Bronchial epithelial cell (primary cell): ENCODE measurements around the gene DND1. TPM values are rescaled to one million over a fixed set of nuclear protein-coding genes. Genes with fewer than 3 reads are reported as not detected.
A peak's percentile ranks its signal among the peaks of the same experiment; 100 is the strongest.
"Not testable (repeated sequence)": the region's sequence is repeated elsewhere in the genome, so short reads cannot be mapped to it uniquely, and the experiment has no call there.

ENCODE experiments used
- DNase-seq: peaks from one replicate; pipeline ENCODE4 v3.0.0-alpha.2; 2010; ENCODE audit warnings: low read depth
- FAIRE-seq: peaks from 2 replicates; lab custom pipeline; 2011; peaks lifted over from hg19 to GRCh38; lab: Jason Lieb, UNC
- H3K27me3 ChIP-seq: 2 replicates; pipeline ENCODE4 v1.5.1; 2011; ENCODE audit warnings: low read length; ENCODE audit not compliant: control insufficient read depth, insufficient read depth
- H3K36me3 ChIP-seq: 2 replicates; pipeline ENCODE4 v1.5.1; 2011; ENCODE audit warnings: low read length; ENCODE audit not compliant: control insufficient read depth, insufficient read depth
- H3K4me3 ChIP-seq: 2 replicates; pipeline ENCODE4 v1.5.1; 2011; ENCODE audit warnings: mild to moderate bottlenecking, low read depth, low read length, control low read depth
- CTCF ChIP-seq: IDR thresholded peaks from 2 replicates; pipeline ENCODE4 v1.5.1; 2011; ENCODE audit warnings: mild to moderate bottlenecking, moderate library complexity, low read length, control low read depth, inconsistent platforms; ENCODE audit not compliant: insufficient read depth, severe bottlenecking
- total RNA-seq: library from RNA; depleted of rRNA; stranded (reverse); fragments of >200 nt; gene quantifications from 2 replicates; pipeline ENCODE4 v1.2.1, GENCODE V29; 2014

The DND1 gene
- total RNA-seq, 1 donor from 2014 or later, result 0.26 TPM

- Histone ChIP-seq H3K36me3 (peaks cover 15% of the 10 kb centered on the region), H3K4me3 (peak within 1 kb of the TSS; percentile 67), H3K27me3 (no peaks in the 10 kb centered on the region)
- peak; percentile 80 for TF ChIP-seq CTCF
- DNase-seq (peak; percentile 82), FAIRE-seq (no peak)
These were observed 34.0 kb downstream of the DND1 start, which contains the start of gene TMCO6 for GRCh38 chr5:140639148-140639981. TMCO6 (plus strand) TSS chr5:140639451; CDS start chr5:140639528, 77 bp downstream.

DNA sequence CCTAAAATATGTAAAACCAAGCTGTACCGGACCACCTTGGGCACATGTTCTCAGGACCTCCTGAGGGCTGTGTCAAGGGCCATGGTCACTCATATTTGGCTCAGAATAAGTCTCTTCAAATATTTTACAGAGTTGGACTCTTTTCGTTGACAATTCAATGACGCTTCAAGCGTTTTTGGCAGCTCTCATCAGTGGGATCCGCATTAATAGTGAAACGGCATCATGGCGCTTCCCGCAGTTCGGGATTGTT lies 34.6 kb downstream of the DND1 start:
- Histone ChIP-seq H3K36me3 (peaks cover 14% of the 10 kb centered on the region), H3K4me3 (peak overlapping the region; percentile 24)
- FAIRE-seq, result not testable (repeated sequence)

DNA sequence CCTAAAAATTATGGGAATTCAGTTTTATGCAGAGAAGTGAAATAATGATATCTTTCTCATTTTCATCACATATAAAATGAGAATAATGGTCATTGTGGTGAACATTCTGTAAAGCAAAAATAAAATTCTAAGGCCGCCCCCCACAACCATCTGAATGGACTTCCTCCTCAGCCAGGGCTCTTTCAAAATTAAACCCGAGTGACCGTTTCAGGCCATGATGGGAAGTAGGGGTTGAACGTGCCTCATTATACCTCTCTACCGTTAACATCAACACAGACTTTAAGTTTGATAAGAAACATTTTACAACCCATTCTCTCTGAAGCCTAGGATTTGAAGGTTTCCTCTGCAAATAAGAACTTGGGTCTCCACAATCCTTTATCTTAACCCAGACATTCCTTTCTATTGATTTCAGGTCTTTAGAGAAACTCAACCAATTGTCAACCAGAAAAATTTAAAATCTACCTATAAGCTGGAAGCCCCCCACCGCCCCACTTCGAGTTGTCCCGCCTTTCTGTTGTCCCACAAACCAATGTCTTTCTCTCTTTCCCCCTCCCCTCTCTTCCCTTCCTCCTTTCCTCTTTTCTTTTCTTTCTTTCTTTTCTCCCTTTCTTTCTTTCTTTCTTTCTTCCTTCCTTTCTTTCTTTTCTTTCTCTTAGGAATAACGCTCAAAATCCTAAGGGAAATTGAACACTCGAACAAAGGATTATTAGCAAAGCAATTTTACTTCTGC lies 35.8 kb downstream of the DND1 start:
- no peak for FAIRE-seq
- H3K27me3 ChIP-seq, result no peaks in the 10 kb centered on the region
- H3K36me3 ChIP-seq, result peaks cover 6% of the 10 kb centered on the region
- TF ChIP-seq CTCF, result no peak
- DNase-seq, result no peak
- H3K4me3 ChIP-seq, result no peak overlapping the region

More for the DNA sequence above, 34.6 kb downstream of the DND1 start:
- not testable (repeated sequence) for DNase-seq, H3K27me3 ChIP-seq

GRCh38 chr5:140635291-140636257 lies 37.8 kb downstream of the DND1 start:
- H3K4me3 ChIP-seq, result no peak overlapping the region

DNA sequence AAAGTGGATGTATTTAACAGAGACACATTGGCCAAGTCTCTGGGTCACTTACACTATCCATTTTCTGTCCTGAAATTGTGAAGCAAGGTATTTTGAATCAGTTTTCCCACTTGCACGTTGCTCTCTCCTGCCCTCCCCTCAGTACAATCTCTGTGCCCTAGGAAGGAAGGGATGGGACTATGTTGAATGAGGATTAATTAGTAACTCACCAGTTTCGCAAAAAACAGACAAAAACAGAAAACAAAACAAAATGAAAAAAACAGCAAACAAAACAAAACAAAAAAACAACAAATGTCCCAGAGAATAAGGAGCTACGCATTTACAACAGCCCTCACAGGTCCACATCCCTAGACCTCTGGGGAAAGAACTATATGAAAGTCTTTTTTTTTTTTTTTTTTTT lies 39.3 kb downstream of the DND1 start:
- TF ChIP-seq CTCF, result no peak
- DNase-seq (no peak), FAIRE-seq (no peak)
- Histone ChIP-seq H3K27me3 (no peaks in the 10 kb centered on the region), H3K4me3 (no peak overlapping the region), H3K36me3 (no peaks in the 10 kb centered on the region)

More at GRCh38 chr5:140635291-140636257, 37.8 kb downstream of the DND1 start:
- Histone ChIP-seq H3K36me3 (no peaks in the 10 kb centered on the region), H3K27me3 (no peaks in the 10 kb centered on the region)
- TF ChIP-seq CTCF, result no peak
- FAIRE-seq (no peak), DNase-seq (no peak)
